T-helper 1 cell treated with Interleukin-12 subunit alpha and Interleukin-12 subunit beta and Interleukin-4 antibody, amounts not matched to agents 30 μg/mL and 1 μg/mL, for 36 hours (primary cell): Measurements from ENCODE around the gene ARHGAP26.
A peak's percentile ranks its signal among the peaks of the same experiment; 100 is the strongest.

ENCODE experiments used
- H3K27ac Mint-ChIP-seq: one replicate; pipeline ENCODE4 v1.8.0; 2021; ENCODE audit warnings: mild to moderate bottlenecking, mixed read lengths
- H3K27me3 Mint-ChIP-seq: one replicate; pipeline ENCODE4 v1.8.0; 2021; ENCODE audit warnings: low read depth, mixed read lengths
- H3K36me3 Mint-ChIP-seq: one replicate; pipeline ENCODE4 v1.8.0; 2021; ENCODE audit warnings: low read depth, mixed read lengths
- H3K4me1 Mint-ChIP-seq: one replicate; pipeline ENCODE4 v1.8.0; 2021; ENCODE audit warnings: low read depth, mixed read lengths
- H3K4me3 Mint-ChIP-seq: one replicate; pipeline ENCODE4 v1.8.0; 2021; ENCODE audit warnings: mild to moderate bottlenecking, moderate library complexity, mixed read lengths
- H3K9me3 Mint-ChIP-seq: one replicate; pipeline ENCODE4 v1.8.0; 2021; ENCODE audit warnings: mixed read lengths

ARHGAP26 gene

GRCh38 chr5:143062379-143062778 lies 292.2 kb downstream of the ARHGAP26 start:
- no peak overlapping the region for H3K27ac Mint-ChIP-seq
- H3K4me3 Mint-ChIP-seq, result no peak overlapping the region
- peaks cover 28% of the 10 kb centered on the region for H3K4me1 Mint-ChIP-seq
- no peaks in the 10 kb centered on the region for H3K27me3 Mint-ChIP-seq
- H3K36me3 Mint-ChIP-seq, result peaks cover 42% of the 10 kb centered on the region
- no peaks in the 10 kb centered on the region for H3K9me3 Mint-ChIP-seq

GRCh38 chr5:143063175-143063970 lies 293.2 kb downstream of the ARHGAP26 start:
- no peaks in the 10 kb centered on the region for H3K9me3 Mint-ChIP-seq
- no peak overlapping the region for H3K27ac Mint-ChIP-seq
- no peak overlapping the region for H3K4me3 Mint-ChIP-seq

GRCh38 chr5:143064218-143064641 lies 294.1 kb downstream of the ARHGAP26 start:
- no peaks in the 10 kb centered on the region for H3K27me3 Mint-ChIP-seq
- H3K4me1 Mint-ChIP-seq, result peaks cover 25% of the 10 kb centered on the region
- H3K36me3 Mint-ChIP-seq, result peaks cover 40% of the 10 kb centered on the region
- H3K4me3 Mint-ChIP-seq, result no peak overlapping the region
- H3K27ac Mint-ChIP-seq, result no peak overlapping the region
- H3K9me3 Mint-ChIP-seq, result no peaks in the 10 kb centered on the region

More at GRCh38 chr5:143063175-143063970, 293.2 kb downstream of the ARHGAP26 start:
- peaks cover 25% of the 10 kb centered on the region for H3K4me1 Mint-ChIP-seq
- H3K36me3 Mint-ChIP-seq, result peaks cover 40% of the 10 kb centered on the region
- H3K27me3 Mint-ChIP-seq, result no peaks in the 10 kb centered on the region

- H3K36me3 Mint-ChIP-seq, result peaks cover 38% of the 10 kb centered on the region
- H3K4me1 Mint-ChIP-seq, result peaks cover 25% of the 10 kb centered on the region
- no peaks in the 10 kb centered on the region for H3K27me3 Mint-ChIP-seq
- no peak overlapping the region for H3K4me3 Mint-ChIP-seq
- no peaks in the 10 kb centered on the region for H3K9me3 Mint-ChIP-seq
- no peak overlapping the region for H3K27ac Mint-ChIP-seq
These were observed 294.5 kb downstream of the ARHGAP26 start for GRCh38 chr5:143064676-143065075.

GRCh38 chr5:143065185-143065965 lies 295.2 kb downstream of the ARHGAP26 start:
- Mint-ChIP-seq H3K27ac (no peak overlapping the region), H3K36me3 (peaks cover 39% of the 10 kb centered on the region), H3K9me3 (peaks cover 3% of the 10 kb centered on the region), H3K4me1 (peaks cover 25% of the 10 kb centered on the region), H3K27me3 (no peaks in the 10 kb centered on the region), H3K4me3 (no peak overlapping the region)

- Mint-ChIP-seq H3K4me3 (no peak overlapping the region), H3K36me3 (peaks cover 45% of the 10 kb centered on the region), H3K27ac (no peak overlapping the region)
These were observed 295.9 kb downstream of the ARHGAP26 start for GRCh38 chr5:143065996-143066522.

GRCh38 chr5:143066556-143067281 lies 296.5 kb downstream of the ARHGAP26 start:
- H3K4me1 Mint-ChIP-seq, result peaks cover 23% of the 10 kb centered on the region
- H3K27me3 Mint-ChIP-seq, result no peaks in the 10 kb centered on the region
- H3K27ac Mint-ChIP-seq, result peak overlapping the region; percentile 67
- H3K4me3 Mint-ChIP-seq, result no peak overlapping the region
- peaks cover 12% of the 10 kb centered on the region for H3K9me3 Mint-ChIP-seq
- peaks cover 48% of the 10 kb centered on the region for H3K36me3 Mint-ChIP-seq

More at GRCh38 chr5:143065996-143066522, 295.9 kb downstream of the ARHGAP26 start:
- Mint-ChIP-seq H3K9me3 (peaks cover 9% of the 10 kb centered on the region), H3K27me3 (no peaks in the 10 kb centered on the region), H3K4me1 (peaks cover 23% of the 10 kb centered on the region)

- peaks cover 40% of the 10 kb centered on the region for H3K36me3 Mint-ChIP-seq
- peaks cover 18% of the 10 kb centered on the region for H3K4me1 Mint-ChIP-seq
- no peaks in the 10 kb centered on the region for H3K27me3 Mint-ChIP-seq
- peaks cover 16% of the 10 kb centered on the region for H3K9me3 Mint-ChIP-seq
- H3K27ac Mint-ChIP-seq, result no peak overlapping the region
- H3K4me3 Mint-ChIP-seq, result no peak overlapping the region
These were observed 298.5 kb downstream of the ARHGAP26 start for GRCh38 chr5:143068712-143069111.

GRCh38 chr5:143071927-143072326 lies 301.8 kb downstream of the ARHGAP26 start:
- peaks cover 37% of the 10 kb centered on the region for H3K36me3 Mint-ChIP-seq
- peaks cover 6% of the 10 kb centered on the region for H3K4me1 Mint-ChIP-seq
- H3K27ac Mint-ChIP-seq, result no peak overlapping the region
- no peak overlapping the region for H3K4me3 Mint-ChIP-seq
- no peaks in the 10 kb centered on the region for H3K27me3 Mint-ChIP-seq
- peaks cover 16% of the 10 kb centered on the region for H3K9me3 Mint-ChIP-seq

- H3K27me3 Mint-ChIP-seq, result no peaks in the 10 kb centered on the region
- H3K9me3 Mint-ChIP-seq, result peaks cover 16% of the 10 kb centered on the region
- H3K36me3 Mint-ChIP-seq, result peaks cover 33% of the 10 kb centered on the region
- H3K4me1 Mint-ChIP-seq, result peaks cover under 1% of the 10 kb centered on the region
- H3K4me3 Mint-ChIP-seq, result no peak overlapping the region
- no peak overlapping the region for H3K27ac Mint-ChIP-seq
These were observed 302.6 kb downstream of the ARHGAP26 start for GRCh38 chr5:143072734-143073133.

- Mint-ChIP-seq H3K27me3 (no peaks in the 10 kb centered on the region), H3K4me3 (no peak overlapping the region), H3K27ac (no peak overlapping the region), H3K4me1 (peaks cover 4% of the 10 kb centered on the region), H3K36me3 (peaks cover 27% of the 10 kb centered on the region), H3K9me3 (peaks cover 16% of the 10 kb centered on the region)
These were observed 303.6 kb downstream of the ARHGAP26 start for GRCh38 chr5:143073766-143074165.

- H3K36me3 Mint-ChIP-seq, result peaks cover 21% of the 10 kb centered on the region
- peaks cover 4% of the 10 kb centered on the region for H3K4me1 Mint-ChIP-seq
- H3K9me3 Mint-ChIP-seq, result peaks cover 16% of the 10 kb centered on the region
- no peak overlapping the region for H3K4me3 Mint-ChIP-seq
- H3K27me3 Mint-ChIP-seq, result no peaks in the 10 kb centered on the region
- H3K27ac Mint-ChIP-seq, result no peak overlapping the region
These were observed 304.3 kb downstream of the ARHGAP26 start for GRCh38 chr5:143074414-143074996.

GRCh38 chr5:143076377-143076776 lies 306.2 kb downstream of the ARHGAP26 start:
- no peaks in the 10 kb centered on the region for H3K27me3 Mint-ChIP-seq
- H3K27ac Mint-ChIP-seq, result no peak overlapping the region
- peaks cover 10% of the 10 kb centered on the region for H3K36me3 Mint-ChIP-seq
- H3K4me1 Mint-ChIP-seq, result peaks cover 4% of the 10 kb centered on the region
- peaks cover 5% of the 10 kb centered on the region for H3K9me3 Mint-ChIP-seq
- no peak overlapping the region for H3K4me3 Mint-ChIP-seq
